ENCODE results near the gene PAPPA2.
"Not testable (repeated sequence)": the region's sequence is repeated elsewhere in the genome, so short reads cannot be mapped to it uniquely, and the experiment has no call there.

Gene PAPPA2, protein sequence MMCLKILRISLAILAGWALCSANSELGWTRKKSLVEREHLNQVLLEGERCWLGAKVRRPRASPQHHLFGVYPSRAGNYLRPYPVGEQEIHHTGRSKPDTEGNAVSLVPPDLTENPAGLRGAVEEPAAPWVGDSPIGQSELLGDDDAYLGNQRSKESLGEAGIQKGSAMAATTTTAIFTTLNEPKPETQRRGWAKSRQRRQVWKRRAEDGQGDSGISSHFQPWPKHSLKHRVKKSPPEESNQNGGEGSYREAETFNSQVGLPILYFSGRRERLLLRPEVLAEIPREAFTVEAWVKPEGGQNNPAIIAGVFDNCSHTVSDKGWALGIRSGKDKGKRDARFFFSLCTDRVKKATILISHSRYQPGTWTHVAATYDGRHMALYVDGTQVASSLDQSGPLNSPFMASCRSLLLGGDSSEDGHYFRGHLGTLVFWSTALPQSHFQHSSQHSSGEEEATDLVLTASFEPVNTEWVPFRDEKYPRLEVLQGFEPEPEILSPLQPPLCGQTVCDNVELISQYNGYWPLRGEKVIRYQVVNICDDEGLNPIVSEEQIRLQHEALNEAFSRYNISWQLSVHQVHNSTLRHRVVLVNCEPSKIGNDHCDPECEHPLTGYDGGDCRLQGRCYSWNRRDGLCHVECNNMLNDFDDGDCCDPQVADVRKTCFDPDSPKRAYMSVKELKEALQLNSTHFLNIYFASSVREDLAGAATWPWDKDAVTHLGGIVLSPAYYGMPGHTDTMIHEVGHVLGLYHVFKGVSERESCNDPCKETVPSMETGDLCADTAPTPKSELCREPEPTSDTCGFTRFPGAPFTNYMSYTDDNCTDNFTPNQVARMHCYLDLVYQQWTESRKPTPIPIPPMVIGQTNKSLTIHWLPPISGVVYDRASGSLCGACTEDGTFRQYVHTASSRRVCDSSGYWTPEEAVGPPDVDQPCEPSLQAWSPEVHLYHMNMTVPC (N-terminal part only)

GRCh38 chr1:176462674-176463378 lies at the start of gene PAPPA2:
Gene PAPPA2, plus strand, starts transcription at chr1:176463175. Its CDS starts 93,148 bp downstream, at chr1:176556323.
- H3K4me1 Mint-ChIP-seq = no peaks in the 10 kb centered on the region
- DNase-seq = no peak
- no peak within 1 kb of the TSS for H3K4me3 Mint-ChIP-seq
- peaks cover 0 to 7% of the 10 kb centered on the region in 2 donors for H3K9me3 Mint-ChIP-seq
- no peak within 1 kb of the TSS for H3K27ac Mint-ChIP-seq
- peaks cover 13% of the 10 kb centered on the region for H3K27me3 Mint-ChIP-seq
- ATAC-seq = no peak

DNA sequence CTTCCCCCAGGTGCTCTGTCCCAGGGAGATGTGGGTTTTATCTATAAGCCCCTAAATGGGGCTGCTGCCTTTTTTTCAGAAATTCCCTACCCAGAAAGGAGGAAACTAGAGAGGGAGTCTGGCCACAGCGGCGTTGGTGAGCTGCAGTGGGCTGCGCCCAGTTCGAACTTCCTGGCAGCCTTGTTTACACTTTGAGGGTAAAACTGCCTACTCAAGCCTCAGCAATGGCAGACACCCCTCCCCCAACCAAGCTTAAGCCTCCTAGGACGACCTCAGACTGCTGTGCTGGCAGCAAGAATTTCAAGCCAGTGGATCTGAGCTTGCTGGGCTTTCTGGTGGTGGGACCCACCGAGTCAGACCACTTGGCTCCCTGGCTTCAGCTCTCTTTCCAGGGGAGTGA lies 46.2 kb upstream of the PAPPA2 start:
- DNase-seq (no peak), ATAC-seq (no peak)
- Mint-ChIP-seq H3K4me3 (no peak overlapping the region), H3K27ac (no peak overlapping the region), H3K27me3 (peaks cover 22% of the 10 kb centered on the region), H3K9me3 (peaks cover 8 to 24% of the 10 kb centered on the region in 2 donors), H3K4me1 (no peaks in the 10 kb centered on the region)

- H3K4me3 Mint-ChIP-seq, H3K4me1 Mint-ChIP-seq, ATAC-seq, DNase-seq, H3K27ac Mint-ChIP-seq: not testable (repeated sequence)
- Mint-ChIP-seq H3K27me3 (peaks cover 21% of the 10 kb centered on the region), H3K9me3 (peaks cover 25% of the 10 kb centered on the region in 2 donors)
Observed at GRCh38 chr1:176419608-176420007, 43.4 kb upstream of the PAPPA2 start.

DNA sequence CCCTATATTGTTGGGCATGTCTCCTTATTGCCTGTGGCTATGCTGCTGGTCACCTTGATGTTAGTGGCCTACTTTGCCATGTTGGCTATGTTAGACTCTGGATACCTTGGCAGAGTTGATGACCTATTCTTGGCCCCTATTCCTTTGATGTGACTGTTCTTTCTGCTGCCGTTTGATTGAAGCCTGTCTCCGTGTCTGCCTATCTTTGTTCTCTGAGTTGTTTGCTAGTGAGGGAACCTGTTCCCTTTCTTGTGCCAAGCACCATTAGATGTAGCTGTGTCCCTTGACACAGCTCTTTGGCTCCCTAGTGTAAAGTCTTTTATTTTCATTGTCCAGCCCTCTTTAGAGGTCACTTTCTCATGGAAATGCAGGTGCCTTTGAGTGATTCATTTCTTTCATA lies 28.7 kb upstream of the PAPPA2 start:
- Mint-ChIP-seq H3K9me3 (peaks cover 0 to 4% of the 10 kb centered on the region in 2 donors), H3K27me3 (no peaks in the 10 kb centered on the region), H3K4me3 (no peak overlapping the region)

DNA sequence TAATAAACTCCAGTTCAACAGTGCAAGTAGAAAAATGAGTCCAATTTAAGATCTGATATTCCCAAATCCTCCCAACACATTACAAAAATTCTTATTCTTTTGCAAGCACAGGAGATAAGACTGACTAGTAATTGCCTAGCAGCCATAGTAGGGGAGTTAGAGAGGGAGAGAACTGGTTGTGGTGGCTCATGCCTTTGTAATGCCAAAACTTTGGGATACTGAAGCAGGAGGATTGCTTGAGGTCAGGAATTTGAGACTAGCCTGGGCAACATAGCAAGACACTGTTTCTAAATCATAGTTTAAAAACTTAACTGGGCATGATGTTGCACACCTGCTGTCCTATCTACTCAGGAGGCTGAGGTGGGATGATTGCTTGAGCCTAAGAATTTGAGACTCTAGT lies 26.7 kb upstream of the PAPPA2 start:
- Mint-ChIP-seq H3K4me3 (no peak overlapping the region), H3K27ac (no peak overlapping the region), H3K27me3 (no peaks in the 10 kb centered on the region), H3K4me1 (no peaks in the 10 kb centered on the region), H3K9me3 (peaks cover 0 to 4% of the 10 kb centered on the region in 2 donors)
- DNase-seq (no peak), ATAC-seq (no peak)

More for the DNA sequence above, 28.7 kb upstream of the PAPPA2 start:
- H3K4me1 Mint-ChIP-seq = no peaks in the 10 kb centered on the region
- ATAC-seq (no peak), DNase-seq (no peak)
- H3K27ac Mint-ChIP-seq = no peak overlapping the region

DNA sequence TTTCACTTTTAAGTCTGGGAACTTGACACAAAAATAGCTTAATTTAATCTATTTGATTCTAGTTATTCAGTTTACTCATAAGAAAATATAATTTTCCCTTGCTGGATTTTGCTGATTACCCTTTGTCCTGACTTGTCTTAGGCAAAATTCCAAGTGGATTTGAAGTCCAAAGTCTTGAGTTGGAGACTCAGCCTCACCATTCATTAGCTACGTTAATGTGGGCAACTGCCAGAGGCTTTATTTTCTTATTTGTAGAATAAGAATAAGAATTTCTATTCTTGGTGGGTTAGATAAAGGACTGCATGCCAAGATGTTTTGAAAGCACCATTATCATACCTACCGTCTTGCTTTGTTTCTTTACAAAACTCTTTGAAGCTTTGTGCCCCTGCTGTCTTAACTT lies 22.8 kb upstream of the PAPPA2 start:
- DNase-seq (no peak), ATAC-seq (no peak)
- H3K4me3 Mint-ChIP-seq = no peak overlapping the region
- H3K4me1 Mint-ChIP-seq = no peaks in the 10 kb centered on the region
- no peak overlapping the region for H3K27ac Mint-ChIP-seq
- H3K27me3 Mint-ChIP-seq = no peaks in the 10 kb centered on the region
- peaks cover 0 to 4% of the 10 kb centered on the region in 2 donors for H3K9me3 Mint-ChIP-seq

- H3K27me3 Mint-ChIP-seq = no peaks in the 10 kb centered on the region
- no peak overlapping the region for H3K4me3 Mint-ChIP-seq
- no peaks in the 10 kb centered on the region for H3K4me1 Mint-ChIP-seq
- no peak for DNase-seq
- H3K9me3 Mint-ChIP-seq = no peaks in the 10 kb centered on the region
- ATAC-seq = no peak
- no peak overlapping the region for H3K27ac Mint-ChIP-seq
Observed at GRCh38 chr1:176444286-176444685, 18.7 kb upstream of the PAPPA2 start.

DNA sequence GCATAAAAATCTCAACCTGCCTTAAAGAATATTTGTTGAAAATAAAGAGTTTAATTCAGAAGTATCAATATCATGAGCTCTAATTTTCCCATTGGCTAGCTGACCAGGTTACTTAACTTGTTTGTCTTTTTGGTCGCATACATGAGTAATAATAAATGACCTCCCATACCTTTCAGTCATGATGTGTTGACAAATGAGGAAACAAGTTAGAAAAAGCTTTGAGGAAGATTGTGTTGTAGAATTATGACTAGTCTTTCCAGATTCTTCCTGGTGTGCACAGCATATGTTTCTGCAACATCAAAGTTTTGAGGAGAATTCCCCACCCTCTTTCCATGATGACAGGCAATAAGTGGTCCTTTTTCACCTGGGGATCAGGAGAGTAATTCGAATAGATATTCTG lies 17.6 kb upstream of the PAPPA2 start:
- no peaks in the 10 kb centered on the region for H3K4me1 Mint-ChIP-seq
- no peaks in the 10 kb centered on the region for H3K27me3 Mint-ChIP-seq
- no peaks in the 10 kb centered on the region for H3K9me3 Mint-ChIP-seq
- H3K4me3 Mint-ChIP-seq = no peak overlapping the region
- DNase-seq (no peak), ATAC-seq (no peak)
- H3K27ac Mint-ChIP-seq = no peak overlapping the region

DNA sequence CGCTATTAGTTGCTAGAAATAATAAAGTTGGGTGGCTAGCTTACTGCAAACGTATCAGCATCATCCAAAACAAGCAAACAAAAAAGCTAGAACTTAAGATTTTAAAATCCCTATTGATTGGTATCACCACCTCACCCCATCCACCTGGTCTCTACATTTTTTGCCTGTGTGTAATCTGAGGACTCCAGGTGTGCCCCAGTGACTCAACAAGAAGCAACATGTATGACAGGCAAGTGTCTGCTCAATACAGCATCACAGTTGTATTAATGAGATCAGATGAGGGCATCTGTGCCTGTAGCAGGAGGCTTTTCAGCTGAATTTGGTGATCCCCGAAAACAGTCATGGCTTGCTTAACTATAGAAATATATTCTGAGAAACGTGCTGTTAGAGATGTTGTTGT lies 14.6 kb upstream of the PAPPA2 start:
- Mint-ChIP-seq H3K4me3 (no peak overlapping the region), H3K27me3 (no peaks in the 10 kb centered on the region), H3K9me3 (peaks cover 4 to 15% of the 10 kb centered on the region in 2 donors), H3K4me1 (no peaks in the 10 kb centered on the region), H3K27ac (no peak overlapping the region)
- DNase-seq = no peak
- no peak for ATAC-seq

DNA sequence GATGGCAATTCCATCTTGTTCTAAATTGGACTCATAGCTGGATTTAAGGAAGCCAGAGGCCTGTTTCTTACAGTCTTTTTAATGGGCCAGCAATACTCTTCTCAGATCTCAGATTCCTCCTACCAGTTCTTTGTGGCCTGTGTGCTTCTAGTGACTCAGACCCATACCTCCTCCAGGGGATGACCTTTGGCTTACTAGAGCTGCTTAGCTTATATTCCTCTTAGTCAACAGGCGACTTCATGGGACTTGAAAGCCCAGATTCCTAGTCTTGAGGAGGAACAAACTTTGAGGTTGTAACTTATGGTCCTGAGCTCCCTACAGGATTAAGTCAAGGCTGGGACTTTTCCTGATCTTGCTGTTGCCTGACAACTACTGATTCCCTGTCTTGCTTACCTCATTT lies 12.4 kb upstream of the PAPPA2 start:
- Mint-ChIP-seq H3K27ac (no peak overlapping the region), H3K4me1 (no peaks in the 10 kb centered on the region), H3K9me3 (peaks cover 4 to 18% of the 10 kb centered on the region in 2 donors), H3K27me3 (peaks cover 8% of the 10 kb centered on the region), H3K4me3 (no peak overlapping the region)
- ATAC-seq = no peak
- no peak for DNase-seq

DNA sequence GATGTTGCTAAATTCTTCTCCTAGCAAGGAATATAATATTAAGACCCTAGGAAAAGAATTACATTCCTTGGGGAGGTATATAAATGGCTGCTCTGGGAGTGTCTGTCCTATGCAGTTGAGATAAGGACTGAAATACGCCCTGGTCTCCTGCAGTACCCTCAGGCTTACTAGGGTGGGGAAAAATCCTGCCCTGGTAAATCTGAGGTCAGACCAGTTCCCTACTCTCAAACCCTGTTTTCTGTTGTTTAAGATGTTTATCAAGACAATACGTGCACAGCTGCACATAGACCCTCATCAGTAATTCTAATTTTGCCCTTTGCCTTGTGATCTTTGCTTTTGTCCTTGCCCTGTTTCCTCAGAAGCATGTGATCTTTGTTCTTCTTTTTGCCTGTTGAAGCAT lies 11.2 kb upstream of the PAPPA2 start:
- peaks cover 4 to 18% of the 10 kb centered on the region in 2 donors for H3K9me3 Mint-ChIP-seq

DNA sequence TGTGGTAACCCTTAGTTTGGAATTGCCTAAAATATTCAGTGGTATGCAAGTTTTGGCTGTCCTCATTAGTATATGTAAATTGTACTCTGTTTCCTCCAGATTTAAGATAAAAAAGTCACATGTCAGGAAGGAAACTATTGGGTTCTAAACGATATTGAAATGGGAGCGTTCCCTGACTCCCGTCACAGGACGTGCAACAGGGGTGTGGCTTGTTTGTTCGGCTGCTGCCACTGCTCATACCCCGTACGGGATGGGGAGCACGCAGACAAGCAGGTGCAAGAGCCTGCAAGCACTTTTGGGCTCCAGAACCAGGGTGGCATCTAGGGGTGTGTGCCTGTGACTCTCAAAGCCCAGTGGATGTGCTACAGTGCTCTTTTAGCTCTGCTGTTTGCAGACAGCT lies 6.2 kb upstream of the PAPPA2 start:
- no peak for DNase-seq
- H3K9me3 Mint-ChIP-seq = peaks cover 4 to 24% of the 10 kb centered on the region in 2 donors
- no peak for ATAC-seq
- no peak overlapping the region for H3K27ac Mint-ChIP-seq
- peaks cover 21% of the 10 kb centered on the region for H3K27me3 Mint-ChIP-seq
- H3K4me3 Mint-ChIP-seq = no peak overlapping the region
- H3K4me1 Mint-ChIP-seq = no peaks in the 10 kb centered on the region

More for the DNA sequence above, 11.2 kb upstream of the PAPPA2 start:
- H3K4me1 Mint-ChIP-seq, ATAC-seq, DNase-seq, H3K27me3 Mint-ChIP-seq, H3K27ac Mint-ChIP-seq, H3K4me3 Mint-ChIP-seq: not testable (repeated sequence)

- peaks cover 13% of the 10 kb centered on the region for H3K27me3 Mint-ChIP-seq
- H3K27ac Mint-ChIP-seq = no peak overlapping the region
- no peak for DNase-seq
- peaks cover 0 to 7% of the 10 kb centered on the region in 2 donors for H3K9me3 Mint-ChIP-seq
- ATAC-seq = no peak
- H3K4me3 Mint-ChIP-seq = no peak overlapping the region
- H3K4me1 Mint-ChIP-seq = no peaks in the 10 kb centered on the region
Observed at GRCh38 chr1:176460544-176461336, 2.2 kb upstream of the PAPPA2 start.

DNA sequence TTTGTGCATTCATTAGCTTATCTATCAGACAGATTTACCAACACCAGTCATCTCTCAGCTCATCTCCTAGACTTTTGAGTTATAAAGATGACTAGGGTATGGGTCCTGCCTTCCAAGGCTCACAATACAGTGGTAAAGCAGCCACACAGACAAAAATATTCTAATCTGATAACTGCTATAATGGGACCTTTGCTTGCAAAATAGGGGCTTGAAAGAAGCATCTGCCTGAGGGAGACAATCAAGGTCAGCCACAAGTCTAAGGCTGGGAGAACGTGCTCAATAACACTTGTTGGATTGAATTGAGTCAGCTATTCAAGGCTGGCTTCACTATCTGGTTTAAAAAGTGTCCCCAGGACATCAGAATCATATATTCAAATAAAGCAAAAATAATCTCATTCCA lies 1.4 kb upstream of the PAPPA2 start:
- ATAC-seq (no peak), DNase-seq (no peak)
- Mint-ChIP-seq H3K4me3 (no peak overlapping the region), H3K27me3 (peaks cover 13% of the 10 kb centered on the region), H3K4me1 (no peaks in the 10 kb centered on the region), H3K9me3 (peaks cover 0 to 7% of the 10 kb centered on the region in 2 donors), H3K27ac (no peak overlapping the region)

GRCh38 chr1:176466514-176466913 lies 3.5 kb downstream of the PAPPA2 start:
- no peak overlapping the region for H3K4me3 Mint-ChIP-seq
- DNase-seq (no peak), ATAC-seq (no peak)
- no peaks in the 10 kb centered on the region for H3K27me3 Mint-ChIP-seq
- no peaks in the 10 kb centered on the region for H3K9me3 Mint-ChIP-seq
- no peak overlapping the region for H3K27ac Mint-ChIP-seq
- no peaks in the 10 kb centered on the region for H3K4me1 Mint-ChIP-seq

Measured in stimulated activated naive CD8-positive, alpha-beta T cell treated with anti-CD3 and anti-CD28 coated beads, Interleukin-15, amount 100 ng/mL, for 72 hours (primary cell).